NCI-H2081 treated with DMSO at 0.1 percent for 48 hours (cell line): Measurements from ENCODE around the gene RPGRIP1L.

Source experiments
- DNase-seq: peaks from one replicate; lab custom pipeline; 2025; lab: John Stamatoyannopoulos, UW

RPGRIP1L gene

DNA sequence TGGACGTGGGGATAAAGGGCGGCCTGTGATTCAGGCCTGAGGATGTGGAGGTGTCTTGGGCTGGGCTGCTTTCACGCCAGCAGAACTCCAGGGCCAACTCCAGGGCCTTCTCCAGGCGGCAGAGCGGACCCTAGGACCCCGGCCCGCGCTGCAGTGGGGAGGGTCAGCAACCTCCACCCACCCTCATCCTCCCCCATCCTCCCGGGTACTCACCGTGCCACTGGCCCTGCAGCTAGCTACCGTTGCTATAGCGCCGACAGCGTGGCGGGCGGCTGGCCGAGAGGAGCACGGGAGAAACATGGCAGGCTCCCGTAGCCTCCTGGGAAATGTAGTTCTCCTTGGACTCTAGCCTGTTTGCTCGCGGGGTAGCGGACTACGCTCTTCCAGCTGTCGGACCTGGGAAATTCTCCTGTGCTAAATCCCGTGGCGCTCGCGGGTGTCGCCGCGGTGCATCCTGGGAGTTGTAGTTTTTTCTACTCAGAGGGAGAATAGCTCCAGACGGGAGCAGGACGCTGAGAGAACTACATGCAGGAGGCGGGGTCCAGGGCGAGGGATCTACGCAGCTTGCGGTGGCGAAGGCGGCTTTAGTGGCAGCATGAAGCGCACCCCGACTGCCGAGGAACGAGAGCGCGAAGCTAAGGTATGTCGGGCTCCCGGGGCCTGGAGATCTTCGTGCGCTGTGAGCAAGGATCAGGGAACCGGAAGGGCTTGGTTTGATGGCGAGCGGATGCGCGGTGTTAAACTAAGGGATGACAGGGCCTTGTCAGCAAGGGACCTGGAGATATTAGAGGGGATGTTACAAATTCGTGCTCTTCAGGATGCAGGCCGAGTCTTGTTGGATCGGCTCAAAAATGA, at the start of gene RPGRIP1L, which contains the start of gene FTO:
TSS of gene RPGRIP1L (minus strand) at position 270 of the 855 bp plus-strand sequence. CDS start 3,136 bp downstream, outside the sequence.
TSS of gene FTO (plus strand) at position 567 of the 855 bp plus-strand sequence.
- DNase-seq, result peak; percentile 85

GRCh38 chr16:53753431-53753830, 49.8 kb upstream of the RPGRIP1L start:
- DNase-seq, result no peak

- no peak for DNase-seq
These were observed 48.9 kb upstream of the RPGRIP1L start for GRCh38 chr16:53752560-53752959.

GRCh38 chr16:53745753-53746266, 42.2 kb upstream of the RPGRIP1L start:
- no peak for DNase-seq

- DNase-seq, result no peak
These were observed 41.4 kb upstream of the RPGRIP1L start for GRCh38 chr16:53745086-53745485.

GRCh38 chr16:53744449-53744848, 40.8 kb upstream of the RPGRIP1L start:
- DNase-seq, result no peak

- no peak for DNase-seq
These were observed 39.5 kb upstream of the RPGRIP1L start for GRCh38 chr16:53743149-53743566.

DNA sequence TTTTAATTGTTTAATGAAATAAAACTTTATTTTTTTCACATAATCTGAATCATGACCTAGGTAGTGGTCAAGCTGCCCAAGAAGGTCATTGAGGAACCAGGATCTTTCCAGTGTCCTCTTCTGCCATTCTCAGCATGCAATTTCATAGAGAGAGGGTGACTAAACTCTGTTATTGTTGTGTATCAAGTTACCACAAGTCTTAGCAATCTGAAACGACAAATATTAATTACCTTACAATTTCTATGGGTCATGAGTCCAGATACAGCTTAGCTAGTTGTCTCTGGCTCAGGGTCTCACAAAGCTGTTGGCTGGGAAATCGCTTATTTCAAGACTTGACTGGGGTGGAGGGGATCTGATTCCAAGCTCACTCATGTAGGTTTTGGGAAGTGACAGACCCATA, 37.9 kb upstream of the RPGRIP1L start:
- no peak for DNase-seq

DNA sequence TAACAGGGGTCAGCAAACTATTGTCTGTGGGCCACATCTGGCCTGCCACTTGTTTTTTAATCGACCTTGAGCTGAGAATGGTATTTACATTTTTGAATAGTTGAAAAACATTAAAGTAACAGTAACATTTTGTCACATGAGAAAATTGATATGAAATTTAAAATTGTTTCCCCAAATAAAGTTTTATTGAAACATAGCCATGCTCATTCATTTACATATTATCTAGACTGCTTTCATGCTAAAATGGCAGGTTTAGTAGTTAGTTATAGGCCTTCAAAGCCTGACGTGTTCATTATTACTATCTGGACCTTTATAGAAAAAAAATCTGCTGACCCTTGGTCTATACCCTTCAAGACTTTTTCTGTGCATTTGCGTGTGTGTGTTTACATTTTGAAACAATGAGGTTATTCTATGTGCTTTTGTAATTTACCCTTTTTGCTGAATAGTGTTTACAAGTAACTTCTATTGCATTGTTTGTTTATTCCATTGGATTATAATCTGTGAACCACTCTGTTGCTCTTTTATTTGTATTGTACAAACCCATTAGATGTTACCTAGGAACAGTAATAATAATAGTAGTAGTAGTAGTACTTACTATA, 37.4 kb upstream of the RPGRIP1L start:
- DNase-seq, result no peak

DNA sequence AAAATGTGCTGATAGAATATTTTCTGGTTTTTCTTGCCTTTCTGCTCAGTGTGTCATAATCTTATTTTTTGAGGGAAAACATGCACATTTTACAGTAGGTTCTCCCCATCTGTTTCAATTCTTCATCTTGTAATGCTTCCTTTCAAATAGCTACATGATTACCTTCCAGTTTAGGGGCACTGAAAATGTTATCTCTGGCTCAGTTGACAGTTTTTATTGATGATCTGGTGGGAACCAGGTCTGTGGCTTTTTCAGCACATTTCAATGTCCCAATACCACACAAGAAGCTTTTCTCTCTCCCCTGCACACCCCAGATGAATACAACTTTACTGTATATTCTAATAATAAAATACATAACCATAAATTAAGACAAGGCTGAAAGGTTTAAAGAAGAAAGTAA, 36.8 kb upstream of the RPGRIP1L start:
- DNase-seq, result no peak

- DNase-seq, result no peak
These were observed 33.9 kb upstream of the RPGRIP1L start for GRCh38 chr16:53737552-53737951.

GRCh38 chr16:53736297-53736696, 32.6 kb upstream of the RPGRIP1L start:
- DNase-seq, result no peak

DNA sequence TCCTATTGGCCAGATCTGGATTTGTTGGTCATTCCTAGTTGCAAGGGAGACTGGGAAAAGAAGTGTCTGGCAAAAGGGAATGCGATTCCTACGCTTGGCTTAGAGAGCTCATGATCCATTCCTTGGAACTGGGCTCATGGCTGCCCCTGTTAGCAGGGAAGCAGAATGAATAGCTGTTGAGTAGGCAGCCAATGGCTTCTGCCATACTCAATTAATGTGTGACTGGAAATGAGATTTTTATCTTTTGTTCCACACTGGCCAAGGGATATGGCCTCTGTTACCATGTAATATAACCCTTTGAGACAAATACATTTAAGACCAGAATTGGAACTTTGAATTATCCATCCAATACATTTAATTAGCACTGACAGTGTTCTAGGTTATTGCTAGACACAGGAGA, 31.2 kb upstream of the RPGRIP1L start:
- no peak for DNase-seq

DNA sequence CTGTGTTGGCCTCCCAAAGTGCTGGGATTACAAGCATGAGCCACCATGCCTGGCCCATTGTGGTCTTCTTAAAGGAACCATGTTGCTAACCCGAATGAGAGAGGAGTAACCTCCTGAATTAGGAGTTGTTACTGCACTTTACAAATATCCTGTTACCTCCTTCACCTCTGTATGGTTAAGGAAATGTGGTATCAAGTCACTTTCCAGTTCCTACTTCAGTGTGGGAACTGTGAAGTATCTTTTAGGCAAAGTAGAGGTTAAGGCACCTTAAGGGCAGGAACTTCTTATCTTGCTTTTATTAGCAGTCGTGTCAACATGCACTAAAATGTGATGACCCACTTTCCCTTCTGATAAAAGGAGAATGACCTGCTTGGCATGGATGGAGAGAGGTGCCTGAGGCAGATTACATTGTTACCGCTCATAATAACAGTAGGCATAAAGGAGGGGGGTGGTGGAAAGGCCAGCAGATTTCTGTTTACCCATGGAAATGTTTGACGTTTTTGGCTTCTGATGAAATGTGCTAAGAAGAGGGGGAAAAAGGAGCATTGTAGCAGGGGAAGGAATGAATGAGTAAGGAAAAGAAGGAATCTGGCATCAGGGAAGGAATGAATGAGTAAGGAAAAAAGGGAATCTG, 28.8 kb upstream of the RPGRIP1L start:
- DNase-seq, result no peak

DNA sequence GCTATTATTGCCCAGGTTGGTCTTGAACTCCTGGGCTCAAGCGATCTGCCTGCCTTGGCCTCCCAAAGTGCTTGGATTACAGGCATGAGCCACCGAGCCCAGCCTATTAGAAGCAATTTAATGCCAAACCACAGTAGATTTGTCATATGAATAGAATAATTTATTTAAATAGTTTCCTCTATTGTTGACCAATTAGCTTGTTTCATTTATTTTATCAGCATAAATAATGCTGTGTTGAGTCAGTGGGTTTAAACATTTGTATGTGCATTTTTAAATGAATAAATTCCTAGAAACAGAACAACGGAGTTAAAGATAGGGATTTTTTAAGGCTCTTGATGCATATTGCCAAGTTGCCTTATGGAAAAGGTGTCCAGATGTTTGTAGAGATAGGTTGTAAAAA, 27.0 kb upstream of the RPGRIP1L start:
- DNase-seq, result no peak

DNA sequence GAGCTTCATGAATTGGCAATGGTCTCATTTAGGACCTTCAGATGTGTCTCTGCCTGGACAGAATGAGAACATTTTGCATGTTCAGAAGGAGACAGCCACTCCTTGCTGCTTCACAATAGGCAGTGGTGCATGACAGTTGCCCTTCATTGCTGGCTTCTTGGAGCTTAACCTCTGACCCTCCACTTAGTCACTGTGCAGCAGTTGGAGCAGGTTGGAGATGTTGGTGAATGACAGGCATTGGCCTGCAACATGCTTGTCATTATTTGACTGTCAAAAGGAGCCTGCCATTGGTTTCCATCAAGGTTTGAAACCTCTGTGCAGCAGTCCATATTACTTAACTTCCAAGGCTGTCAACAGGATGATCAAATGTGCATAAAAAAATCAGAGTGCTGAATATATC, 23.0 kb upstream of the RPGRIP1L start:
- no peak for DNase-seq

DNA sequence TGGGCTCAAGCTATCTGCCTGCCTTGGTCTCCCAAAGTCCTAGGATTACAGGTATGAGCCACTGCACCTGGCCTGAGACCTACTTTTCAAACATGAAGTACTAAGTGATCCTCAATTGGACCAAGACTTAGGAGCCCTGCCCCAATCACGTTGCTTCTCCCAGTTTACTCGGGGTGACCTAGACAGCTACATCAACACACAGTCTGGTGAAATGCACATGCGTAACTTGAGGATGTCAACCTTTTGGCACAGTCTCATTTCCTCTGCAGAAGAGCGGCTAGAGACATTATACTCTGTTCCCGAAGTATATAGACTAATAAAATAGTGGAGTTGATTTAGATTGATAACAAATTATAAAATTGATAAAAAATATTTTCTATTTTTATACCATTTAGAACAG, 17.4 kb upstream of the RPGRIP1L start:
- no peak for DNase-seq

GRCh38 chr16:53717577-53717976, 13.9 kb upstream of the RPGRIP1L start:
- no peak for DNase-seq

DNA sequence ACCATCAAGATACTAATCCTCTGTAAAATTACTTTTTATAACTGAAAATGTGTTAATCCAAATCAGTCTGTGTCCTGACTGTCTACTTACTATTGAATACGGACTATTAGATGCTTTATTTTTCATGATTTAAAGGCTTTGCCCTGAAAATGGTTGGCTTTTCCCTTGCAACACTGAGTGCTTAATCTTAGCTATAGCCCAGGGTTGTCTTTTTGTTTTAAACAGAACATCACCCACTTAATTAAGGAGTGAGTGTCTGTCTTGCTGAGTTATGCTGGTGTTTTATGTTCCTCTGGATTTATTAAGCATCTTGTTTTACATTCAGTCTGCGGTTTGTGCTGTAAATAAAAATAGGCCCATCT, 11.3 kb upstream of the RPGRIP1L start:
- no peak for DNase-seq

DNA sequence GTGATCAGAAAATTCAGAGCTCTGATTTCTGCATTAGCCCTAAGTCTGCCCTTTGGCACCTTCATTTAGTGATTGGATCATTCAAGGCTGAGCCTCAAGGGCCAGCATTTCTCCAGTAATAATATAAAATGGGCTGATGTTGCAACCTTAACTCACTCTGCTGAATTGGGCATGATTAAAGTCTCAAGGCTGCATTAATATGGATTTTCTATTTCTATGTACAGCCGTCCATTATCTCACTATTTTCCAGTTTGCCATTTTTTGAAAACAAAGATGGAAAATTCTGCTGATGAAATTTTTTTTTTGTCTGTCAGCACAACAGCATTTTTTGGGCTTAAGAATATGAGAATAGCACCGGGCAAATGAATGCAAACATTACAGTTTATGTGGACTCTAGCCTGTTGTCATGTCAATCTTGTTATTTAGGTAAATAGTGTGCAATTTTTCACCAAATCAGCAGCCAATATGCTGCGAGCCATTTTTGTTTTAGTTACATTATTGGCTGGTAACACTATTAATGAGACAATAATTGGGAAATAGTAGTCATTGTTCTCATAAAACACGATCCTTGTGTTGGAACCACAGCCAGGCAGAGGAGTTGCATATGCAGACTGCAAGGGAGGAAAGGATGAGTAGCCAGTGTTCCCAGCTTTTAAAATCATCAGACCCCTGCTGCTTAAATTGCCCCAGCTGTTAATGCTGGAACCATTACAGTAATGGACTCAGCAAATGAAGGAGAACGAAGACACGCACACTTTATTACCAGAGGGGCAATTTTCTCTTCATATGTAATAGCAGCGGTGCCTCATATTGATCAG, 10.8 kb upstream of the RPGRIP1L start:
- DNase-seq, result peak; percentile 39

DNA sequence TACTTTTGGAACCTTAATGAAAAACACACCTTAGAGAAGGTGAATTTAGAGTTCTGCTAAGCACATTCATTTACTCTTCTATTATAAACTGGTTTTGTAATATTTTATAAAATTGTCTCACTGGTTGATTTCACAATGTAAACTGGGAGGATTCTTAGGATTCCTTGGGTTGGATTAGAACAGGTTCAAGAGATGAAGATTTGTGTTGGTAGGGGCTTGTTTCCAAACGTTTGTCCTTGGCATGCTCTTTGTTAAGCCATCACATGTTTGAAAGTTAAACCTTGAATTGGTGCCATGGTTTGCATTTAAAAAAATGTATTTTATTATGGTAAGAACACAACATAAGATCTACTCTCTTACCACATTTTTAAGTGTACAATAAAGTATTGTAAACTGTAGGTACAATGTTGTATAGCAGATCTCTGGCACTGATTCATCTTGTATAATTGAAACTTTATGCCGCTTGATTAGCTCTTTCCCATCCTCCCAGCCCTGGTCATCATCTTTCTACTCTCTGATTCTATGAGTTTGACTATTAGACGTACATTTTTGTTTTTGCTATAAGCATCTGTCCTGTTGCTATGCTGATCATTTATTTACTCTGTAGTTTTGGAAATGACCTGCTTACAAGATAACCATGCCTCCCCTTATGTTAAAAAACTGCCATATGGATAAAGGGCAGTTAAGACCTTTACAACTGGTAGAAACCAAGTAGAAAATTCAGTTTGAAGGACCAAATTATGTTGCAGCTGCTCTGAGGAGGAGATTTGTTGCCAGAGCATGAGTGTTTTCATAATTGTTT, 9.9 kb upstream of the RPGRIP1L start:
- DNase-seq, result no peak
